NOMO-1 treated with dmso at 0.1 percent for 144 hours (cell line): Measurements from ENCODE around the gene APBB2.
A peak's percentile ranks its signal among the peaks of the same experiment; 100 is the strongest.

ENCODE experiments used
- DNase-seq: peaks from one replicate; lab custom pipeline; 2025; ENCODE audit not compliant: unreplicated experiment; lab: John Stamatoyannopoulos, UW

Gene APBB2

DNA sequence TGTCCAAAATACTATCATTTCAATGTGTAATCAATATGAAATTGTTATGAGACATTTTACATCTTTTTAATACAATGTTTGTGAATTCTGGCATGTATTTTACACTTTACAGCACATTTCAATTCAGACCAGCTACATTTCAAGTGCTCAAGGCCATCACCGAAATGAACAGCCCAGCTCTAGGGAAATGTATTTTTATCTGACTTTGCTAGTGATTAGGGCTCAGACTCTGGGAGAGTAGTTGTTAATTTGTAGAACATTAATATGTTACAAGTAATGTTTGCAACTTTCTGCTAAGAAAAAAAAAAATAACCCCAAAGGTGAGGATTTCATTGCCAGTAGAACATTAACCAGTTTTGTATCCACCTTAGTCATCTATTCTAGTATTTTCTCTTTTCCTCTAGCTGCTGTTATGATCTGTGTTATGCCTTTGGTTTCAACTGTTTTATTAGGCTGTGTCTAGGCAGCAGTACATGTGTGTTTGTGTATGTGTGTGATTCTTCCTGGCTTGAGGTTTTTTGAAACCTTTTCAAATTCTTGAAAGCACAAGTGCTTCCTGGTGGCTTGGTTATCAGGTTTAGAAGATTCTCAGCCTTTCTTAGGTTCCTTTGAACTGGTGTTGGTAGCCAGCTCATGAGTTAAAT is 338.7 kb downstream of the APBB2 start:
- no peak for DNase-seq

DNA sequence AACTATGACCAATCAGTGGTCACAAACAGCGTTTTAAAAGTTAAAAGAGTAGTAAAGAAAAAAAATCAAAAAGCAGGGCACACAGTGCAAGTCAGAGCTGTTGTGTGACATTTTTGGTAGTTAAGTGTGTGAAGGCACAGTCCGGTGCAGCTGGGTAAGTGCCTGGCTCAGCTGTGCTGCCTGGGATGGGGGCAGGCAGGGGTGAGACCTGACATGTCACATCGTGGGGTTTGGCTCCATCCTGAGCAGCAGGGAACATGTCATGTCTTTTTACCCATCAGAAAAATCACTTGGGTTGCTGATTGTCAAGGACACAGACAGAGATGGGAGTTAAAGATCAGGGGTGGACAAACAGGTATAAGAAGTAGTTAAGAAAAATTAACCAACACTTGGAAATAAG is 339.4 kb downstream of the APBB2 start:
- no peak for DNase-seq

DNA sequence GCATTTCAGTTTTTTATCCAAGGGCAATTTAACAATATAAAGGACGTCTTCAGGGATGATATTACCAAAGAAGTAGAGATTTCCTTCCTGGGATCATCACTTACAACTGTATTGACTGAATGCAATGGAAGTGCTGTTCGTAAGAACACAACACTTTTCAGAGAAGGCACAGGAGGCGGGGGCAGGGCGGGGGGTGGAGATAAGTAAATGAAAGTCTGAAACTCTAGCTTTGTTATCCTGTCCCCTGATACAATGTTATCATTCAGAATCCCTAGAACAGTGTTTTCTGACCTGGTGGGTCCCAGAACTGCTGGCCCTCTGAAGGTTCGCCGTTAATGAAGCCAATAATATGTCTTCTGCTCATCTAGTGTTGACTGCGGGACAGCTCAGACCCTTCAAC is 340.0 kb downstream of the APBB2 start:
- no peak for DNase-seq

DNA sequence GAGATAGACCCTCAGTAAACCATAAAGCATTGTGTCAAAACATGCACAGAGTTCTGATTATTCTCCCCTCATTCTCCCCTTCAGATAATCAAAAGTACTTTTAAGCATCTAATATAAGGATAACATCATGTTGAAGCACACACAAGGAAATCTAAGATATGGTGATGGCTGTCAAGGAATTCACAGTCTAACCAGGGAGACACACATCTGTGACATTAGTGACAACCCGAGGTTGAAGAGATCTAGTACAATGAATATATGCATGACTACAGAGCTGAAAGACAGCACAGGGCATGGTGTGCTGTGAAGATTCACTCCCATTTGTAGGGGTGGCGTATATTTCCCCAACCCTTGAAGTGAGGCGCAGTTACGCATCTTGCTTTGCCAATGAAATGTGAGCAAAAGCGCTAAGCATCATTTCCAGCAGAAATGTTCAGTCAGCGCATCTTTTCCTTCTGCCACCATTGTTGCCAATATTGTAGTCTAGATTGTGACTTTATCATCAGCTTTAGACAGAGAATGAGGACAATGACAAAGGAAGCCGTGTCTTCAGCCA is 342.6 kb downstream of the APBB2 start:
- no peak for DNase-seq

DNA sequence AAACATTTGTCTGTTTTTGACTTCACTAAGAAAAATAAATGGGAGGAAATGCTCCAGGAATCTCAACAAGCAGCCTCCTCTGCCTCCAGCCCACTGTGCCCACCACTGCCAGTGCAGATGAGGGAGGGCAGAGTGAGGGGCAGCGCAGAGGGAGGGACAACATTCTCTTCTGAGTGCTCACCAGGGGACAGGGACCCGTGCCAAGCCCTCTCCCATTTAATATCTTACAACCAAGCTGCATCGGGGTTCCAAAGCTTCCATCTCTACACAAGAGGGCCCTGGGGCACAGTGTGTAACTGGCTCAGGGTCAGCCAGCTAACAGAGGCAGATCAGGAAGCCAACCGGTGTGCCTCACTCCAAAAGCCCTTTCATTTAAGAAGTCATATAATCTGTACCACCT is 344.2 kb downstream of the APBB2 start:
- DNase-seq = no peak

DNA sequence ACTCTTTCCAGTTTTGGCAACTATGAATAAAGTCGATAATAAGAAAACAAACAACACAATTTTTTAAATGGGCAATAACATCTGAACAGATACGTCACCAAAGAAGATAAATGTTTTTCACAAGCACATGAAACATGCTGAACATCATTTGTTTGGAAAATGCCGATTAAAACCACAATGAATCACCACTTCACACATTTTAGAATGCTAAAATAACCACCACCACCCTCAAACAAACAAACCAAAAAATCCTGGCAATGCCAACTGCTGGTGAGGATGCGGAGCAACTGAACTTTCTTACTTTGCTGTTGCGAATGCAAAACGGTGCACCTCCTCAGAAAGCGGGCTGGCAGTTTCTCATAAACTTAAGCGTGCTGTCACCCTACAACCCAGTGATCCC is 348.6 kb downstream of the APBB2 start:
- no peak for DNase-seq

DNA sequence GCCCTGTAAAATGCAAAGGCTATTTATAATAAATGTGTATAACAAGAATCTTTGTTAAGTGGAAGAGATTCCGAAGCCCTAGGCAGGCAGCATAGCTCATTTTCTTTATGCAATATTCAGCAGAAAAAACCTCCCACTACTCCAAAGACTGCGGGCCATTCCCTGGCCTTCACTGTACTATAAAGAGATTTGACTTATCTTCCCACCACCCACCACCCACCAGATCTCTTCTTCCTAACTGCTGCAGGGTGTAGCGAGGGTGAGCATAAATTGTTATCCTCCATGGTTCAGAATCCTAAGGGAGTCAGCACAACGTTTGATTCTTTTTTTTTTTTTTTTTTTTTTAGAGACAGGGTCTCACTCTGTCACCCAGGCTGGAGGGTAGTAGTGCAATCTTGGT is 349.8 kb downstream of the APBB2 start:
- DNase-seq = no peak

DNA sequence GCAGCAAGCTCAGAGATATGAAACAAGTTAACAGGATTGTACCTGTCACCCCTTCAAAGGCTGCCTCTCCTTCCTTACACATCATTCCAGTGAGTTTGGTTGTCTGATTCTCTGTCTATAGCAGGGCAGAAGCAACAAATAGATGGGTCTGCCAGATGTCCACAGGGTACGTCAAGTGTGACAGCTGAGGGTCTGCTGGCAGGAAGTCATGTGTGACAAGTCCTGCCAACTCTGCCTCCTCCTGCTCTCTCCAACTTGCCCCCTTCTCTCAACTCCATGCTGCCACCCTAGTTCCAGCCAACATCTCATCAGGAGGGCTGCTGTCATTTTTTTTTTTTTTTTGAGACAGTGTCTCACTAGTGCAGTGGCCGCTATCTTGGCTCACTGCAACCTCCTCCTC is 355.4 kb downstream of the APBB2 start:
- DNase-seq = no peak

DNA sequence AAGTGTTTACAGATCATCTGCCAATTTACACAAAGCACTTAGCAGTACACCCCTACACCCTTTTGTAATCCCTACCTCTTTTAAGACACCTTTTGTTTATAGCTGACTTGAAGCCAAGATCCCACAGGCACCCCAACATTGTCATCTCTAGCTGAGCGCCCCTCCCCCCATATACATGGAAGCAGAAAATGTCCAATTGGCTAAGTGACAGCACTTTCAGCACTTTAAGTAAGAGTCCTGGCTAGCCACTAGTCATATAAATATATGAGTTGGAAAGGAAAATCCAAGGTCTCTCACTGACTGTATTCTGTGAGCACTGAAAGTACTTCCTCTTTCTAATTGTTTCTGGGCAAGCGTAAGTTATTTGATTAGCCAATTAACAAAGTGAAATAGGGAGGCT is 356.4 kb downstream of the APBB2 start:
- peak; percentile 21 for DNase-seq

DNA sequence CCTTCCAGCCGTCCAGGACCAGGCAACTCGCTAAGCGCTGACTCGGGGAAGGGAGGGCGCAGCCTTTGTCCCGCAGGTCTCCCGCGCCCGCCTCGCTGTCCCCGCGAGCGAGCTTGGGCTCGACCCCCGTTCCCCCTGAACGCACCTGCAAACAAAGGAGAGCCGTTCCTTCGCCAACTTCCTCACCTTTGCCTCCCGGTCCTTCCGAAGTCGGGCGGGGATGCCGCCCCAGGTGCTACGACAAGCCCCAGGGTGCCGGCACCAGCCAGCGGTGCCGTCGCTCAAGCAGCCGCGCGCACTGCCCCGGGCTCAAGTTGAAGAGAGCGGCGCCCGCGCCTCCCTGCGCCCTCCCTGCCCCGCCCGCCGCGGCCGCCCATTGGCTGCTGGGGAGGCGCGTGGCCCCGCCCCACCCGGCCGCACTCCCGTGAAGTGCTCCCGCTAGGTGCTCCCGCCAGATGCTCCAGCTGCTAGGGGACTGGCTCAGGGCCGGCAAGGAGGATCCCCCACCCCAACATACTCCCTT is 357.4 kb downstream of the APBB2 start:
- peak; percentile 63 for DNase-seq

DNA sequence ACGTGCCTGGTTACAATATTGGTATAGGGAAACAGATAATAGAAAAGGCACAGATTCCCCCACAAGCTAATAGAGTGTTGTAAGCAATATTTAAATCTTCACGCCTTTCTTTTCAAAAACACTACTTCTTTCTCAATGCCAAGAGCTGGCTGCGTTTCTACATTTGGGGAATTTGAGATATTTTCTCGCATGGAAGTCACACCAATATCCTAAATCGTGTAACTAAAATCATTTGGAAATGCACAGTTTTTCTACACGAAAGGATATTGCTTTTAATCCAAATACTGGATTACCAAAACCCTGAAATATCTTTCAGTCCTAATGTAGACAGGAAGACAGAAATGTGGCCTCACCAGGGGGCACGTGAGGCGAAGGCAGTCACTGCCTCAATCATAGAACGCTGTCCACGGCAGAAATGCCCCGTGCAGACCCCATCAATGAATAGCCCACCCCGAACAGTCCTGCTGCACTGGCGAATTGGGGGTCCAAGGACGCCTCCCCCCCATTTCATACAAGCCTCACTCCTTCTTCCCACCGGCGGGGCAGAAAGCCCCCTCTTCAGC is 358.0 kb downstream of the APBB2 start:
- no peak for DNase-seq

DNA sequence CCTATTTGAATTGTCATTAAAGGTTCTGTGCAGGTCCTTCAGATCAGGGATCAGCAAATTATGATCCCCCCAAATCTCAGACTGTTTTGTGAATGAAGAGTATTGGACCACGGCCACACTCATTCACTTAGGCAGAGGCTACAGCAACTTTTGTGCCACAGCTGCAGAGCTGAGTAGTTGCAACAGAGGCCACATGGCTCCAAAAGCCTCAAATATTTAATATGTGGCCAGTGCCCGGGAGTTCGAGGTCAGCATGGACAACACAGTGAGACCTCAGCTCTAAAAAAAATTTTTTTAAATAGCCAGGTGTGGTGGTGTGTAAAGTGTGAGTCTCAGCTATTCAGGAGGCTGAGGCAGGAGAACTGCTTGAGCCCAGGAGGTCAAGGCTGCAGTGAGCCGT is 363.8 kb downstream of the APBB2 start:
- DNase-seq = no peak

DNA sequence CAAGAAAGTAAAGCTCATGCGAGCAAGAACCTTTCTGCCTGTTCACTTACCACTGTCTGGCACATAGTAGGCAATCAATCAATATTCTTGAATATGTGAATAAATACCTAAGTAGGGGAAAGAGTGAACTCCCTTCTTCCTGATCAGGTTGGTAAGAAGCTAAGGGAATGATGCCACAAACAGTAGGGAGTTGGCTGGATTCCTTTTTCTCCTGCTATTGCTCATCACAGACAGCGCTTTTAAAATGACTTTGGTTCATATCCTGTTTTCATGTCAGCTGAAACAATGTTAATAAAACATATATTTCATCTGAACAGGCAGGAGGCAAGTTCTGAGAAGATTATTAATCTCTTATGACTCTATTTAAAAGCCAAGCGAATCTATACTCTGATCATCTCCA is 365.4 kb downstream of the APBB2 start:
- no peak for DNase-seq

DNA sequence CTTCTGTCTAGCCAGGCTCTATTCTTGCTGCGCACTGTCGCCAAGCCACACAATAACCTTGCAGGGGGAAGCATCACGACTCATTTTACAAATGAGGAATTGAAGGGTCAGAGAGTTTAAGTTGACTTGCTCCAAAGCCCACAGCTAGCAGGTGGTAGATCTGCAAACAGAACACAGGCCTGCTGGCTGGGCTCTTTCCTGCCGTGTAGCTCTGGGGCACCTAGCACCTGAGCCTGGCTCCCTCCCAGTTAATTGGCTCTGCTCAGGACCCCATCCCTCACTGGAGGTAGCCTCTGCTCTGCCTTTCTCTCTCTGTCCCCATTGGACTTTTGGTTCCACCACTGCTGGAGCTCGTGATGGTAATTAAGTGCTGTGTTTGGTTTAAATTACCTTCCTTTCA is 366.1 kb downstream of the APBB2 start:
- no peak for DNase-seq

DNA sequence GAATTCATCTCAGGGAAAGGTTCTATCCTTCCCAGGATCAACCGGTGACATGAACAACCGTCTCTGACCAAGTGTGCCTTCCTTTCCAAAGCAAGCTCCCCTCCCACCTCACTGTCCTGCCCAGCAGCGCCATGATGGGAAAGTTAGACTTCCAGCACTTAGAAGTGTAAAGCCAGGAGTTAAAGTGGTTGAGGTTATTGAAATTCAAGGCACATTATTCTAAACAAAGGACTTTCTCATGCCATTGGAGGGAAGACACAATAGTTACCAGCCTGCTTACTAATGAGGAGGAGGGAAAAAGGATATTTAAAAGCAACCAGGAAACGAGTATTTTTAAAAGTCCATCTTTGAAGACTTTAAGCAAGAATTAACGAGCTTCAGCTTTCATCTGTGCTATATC is 367.8 kb downstream of the APBB2 start:
- no peak for DNase-seq

DNA sequence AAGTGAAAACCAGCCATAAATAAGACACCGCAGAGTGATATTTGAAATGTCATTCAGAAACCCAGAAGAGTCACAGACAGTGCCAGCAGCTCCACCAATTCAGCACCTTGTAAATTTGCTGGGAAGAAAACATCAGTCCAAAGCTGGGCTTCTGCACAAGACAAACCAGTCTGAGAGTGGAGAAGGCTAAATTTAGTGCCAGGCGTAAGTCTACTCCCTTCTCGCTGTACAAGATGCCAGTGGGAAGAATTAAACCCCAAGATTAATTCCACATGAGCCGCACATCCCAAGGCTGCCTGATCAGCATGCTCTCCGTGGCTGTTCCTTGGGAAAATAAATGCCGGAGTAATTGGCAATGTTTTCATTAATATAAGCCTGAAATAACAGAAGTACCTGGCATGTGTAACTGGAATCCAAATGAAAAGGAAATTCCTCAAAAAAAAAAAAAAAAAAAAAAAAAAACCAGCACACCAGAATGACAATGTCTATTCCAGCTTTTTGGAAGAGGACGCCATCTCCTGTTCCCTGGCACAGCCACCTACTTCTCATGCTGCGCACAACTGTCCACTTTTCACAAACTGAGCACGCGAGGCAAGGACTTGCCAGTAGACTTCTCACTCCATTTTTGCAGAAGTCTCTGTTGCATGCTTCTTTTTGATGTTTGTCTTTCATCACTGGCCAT is 369.0 kb downstream of the APBB2 start:
- DNase-seq = no peak

DNA sequence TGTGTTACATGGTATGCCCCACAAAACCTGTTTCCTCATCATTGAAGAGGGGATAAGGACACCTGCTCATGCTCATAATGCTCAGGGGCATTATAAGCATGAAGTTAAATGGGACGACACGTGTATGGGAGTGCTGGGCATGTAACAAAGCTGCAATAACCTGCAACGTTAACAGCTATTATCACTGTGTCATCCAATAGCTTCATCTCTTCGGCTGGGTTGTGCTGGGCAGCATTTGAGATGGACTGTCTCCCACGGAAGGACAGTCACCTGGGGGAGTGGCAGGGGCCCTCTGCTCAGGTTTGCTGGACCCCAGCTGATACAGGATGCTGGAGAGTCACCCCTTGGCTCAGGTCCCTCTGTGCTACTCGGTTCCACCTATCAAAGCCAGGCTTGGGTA is 370.1 kb downstream of the APBB2 start:
- no peak for DNase-seq

DNA sequence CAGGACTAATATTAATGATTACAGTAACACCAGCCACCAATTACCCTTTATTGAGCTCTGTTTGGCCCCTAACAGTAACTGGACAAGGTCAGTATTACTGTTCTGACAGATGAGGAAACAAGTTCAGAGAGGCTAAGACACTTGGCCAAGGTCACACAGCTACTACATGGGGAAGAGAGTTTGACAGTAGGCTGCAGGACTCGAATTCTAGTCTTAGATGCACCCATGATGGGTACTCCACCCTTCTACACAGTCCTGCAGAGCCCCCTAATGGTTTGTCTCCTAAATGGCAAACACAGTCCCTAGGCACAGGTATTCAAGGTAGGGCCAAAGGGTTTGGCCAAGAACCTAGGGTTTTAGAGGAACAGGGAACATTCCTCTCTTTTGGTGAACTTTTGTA is 370.6 kb downstream of the APBB2 start:
- DNase-seq = peak; percentile 17

DNA sequence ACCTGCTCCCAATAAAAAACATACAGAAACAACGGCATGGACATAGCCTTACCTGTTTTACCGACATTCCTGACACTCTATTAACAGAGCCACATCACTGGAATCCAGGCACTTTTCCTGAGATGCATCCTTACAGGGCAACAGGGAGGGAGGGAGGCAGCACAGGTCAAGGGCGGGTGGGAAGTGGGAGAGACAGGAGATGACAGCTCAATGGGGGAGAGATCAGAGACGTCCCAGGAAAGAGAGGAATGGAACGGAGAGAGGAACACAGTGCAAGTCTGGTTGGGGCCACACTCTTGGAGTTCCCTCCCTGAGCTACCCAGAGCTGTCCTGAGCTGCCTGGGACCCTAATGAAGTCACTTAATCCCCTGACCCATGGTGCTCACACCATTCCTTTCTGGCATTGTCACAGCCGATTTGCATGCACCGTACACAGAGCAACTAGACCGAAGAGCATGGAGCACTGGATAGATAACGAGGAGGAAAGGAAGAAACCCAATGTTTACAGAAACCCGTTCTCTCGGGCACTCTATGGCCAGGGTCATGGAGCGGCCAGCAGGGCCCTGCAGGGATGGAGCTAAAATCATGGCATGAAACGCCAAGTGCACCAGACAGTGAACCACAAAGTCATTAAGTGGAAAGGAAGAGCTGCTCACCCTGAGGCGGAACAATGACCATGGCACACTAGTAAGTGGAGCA is 371.5 kb downstream of the APBB2 start:
- DNase-seq = no peak

DNA sequence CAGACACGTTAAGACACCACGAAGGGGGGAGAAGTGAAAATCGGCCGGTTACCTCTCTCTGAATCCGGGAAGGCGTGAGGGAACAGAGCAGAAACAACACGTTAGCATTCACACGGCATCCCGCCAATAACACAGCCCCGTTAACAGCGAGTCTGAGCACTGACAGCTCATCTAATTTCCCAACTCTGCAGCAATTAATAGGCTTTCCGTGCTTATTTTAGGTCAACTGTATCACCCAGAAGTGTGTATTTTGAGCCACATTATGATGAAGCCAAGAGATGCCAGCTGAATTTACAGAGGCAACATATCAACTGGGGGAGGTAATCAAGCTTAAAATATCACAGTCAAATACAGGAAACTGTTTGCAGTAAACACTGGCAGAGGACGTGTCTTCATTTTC is 372.0 kb downstream of the APBB2 start:
- peak; percentile 41 for DNase-seq

DNA sequence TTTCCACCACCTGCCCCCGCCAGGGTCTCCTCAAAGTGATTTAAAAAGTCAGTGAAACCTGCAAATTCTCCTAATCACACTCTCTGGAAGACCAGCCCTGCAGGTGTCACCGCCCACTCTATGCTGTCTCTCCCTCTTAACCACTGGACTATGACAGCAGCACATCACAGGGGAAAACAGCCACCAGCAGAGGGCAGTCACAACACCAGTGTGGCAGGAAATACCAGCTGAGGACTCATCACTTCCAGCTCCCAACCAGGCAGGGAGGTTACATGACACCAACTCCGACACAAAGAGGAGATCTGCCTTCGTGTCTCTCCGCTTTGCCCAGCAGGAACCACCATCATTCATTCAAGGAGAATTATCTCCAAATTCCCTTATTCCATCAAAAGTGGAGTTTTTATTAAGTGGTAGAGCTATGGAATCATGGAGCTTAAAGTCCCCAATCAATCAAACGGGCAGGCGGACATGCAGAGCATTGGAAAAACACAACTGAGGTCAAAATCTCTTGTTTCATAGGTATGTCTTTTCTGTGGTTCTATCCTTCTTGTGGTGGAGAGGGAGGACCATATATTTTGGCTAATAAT is 373.3 kb downstream of the APBB2 start:
- DNase-seq = peak; percentile 10
